Gastrocnemius medialis (tissue), 4 donors: ENCODE data around the gene CSTB.

Source experiments
- POLR2A ChIP-seq, 2 donors: fragments of 450-650 bp; IDR thresholded peaks; one replicate each; pipeline ENCODE4 v1.6.1; 2017; ENCODE audit warnings: antibody characterized with exemption in 2 of 2, mild to moderate bottlenecking in 2 of 2, moderate library complexity in 2 of 2
- TF ChIP-seq, protein P1 (sequence below), 5 experiments: fragments of 450-650 bp in 3 of 5; fragments of 200-600 bp in 2 of 5; sonication (generic) in 2 of 5; IDR thresholded peaks in 4 of 5; conservative IDR thresholded peaks in 1 of 5; 1 replicate in 4 of 5; 2 replicates in 1 of 5; pipeline ENCODE4 v1.5.1; 2016 to 2019; ENCODE audit warnings: antibody characterized with exemption in 5 of 5, mild to moderate bottlenecking in 3 of 5, moderate library complexity in 3 of 5

DNA sequence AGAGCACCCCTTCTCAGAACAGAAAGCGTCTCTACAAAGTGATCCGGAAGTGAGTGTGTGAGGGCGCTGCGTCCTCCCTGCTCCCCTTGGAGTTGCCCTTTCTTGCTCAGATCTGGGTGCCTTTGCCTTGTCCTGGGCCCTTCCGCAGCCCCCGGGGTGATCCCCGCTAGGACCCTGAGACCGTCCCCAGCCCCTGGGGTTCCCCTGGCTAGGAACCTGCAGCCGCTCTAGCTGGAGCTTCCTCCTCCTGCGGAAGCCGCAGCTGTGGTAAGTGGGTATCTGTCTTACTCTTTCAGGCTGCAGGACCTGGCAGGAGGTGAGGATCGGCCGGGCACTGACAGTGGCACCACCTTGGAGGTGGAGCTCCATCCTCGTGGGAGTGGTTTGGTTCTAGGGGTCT, 24.5 kb upstream of the CSTB start:
- TF ChIP-seq, protein P1, sequence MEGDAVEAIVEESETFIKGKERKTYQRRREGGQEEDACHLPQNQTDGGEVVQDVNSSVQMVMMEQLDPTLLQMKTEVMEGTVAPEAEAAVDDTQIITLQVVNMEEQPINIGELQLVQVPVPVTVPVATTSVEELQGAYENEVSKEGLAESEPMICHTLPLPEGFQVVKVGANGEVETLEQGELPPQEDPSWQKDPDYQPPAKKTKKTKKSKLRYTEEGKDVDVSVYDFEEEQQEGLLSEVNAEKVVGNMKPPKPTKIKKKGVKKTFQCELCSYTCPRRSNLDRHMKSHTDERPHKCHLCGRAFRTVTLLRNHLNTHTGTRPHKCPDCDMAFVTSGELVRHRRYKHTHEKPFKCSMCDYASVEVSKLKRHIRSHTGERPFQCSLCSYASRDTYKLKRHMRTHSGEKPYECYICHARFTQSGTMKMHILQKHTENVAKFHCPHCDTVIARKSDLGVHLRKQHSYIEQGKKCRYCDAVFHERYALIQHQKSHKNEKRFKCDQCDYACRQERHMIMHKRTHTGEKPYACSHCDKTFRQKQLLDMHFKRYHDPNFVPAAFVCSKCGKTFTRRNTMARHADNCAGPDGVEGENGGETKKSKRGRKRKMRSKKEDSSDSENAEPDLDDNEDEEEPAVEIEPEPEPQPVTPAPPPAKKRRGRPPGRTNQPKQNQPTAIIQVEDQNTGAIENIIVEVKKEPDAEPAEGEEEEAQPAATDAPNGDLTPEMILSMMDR (IDR thresholded peaks at IDR 0.05 in 4 of 5, conservative IDR thresholded peaks at IDR 0.05 in 1 of 5): no peak
- TF ChIP-seq POLR2A (IDR thresholded peaks at IDR 0.05): no peak
